Glutamatergic neuron (in vitro differentiated cells): ENCODE data around the gene SIK2. TPM values are rescaled to one million over a fixed set of nuclear protein-coding genes. Genes with fewer than 3 reads are reported as not detected.

ENCODE experiments used
- DNase-seq: peaks from one replicate; pipeline ENCODE4 v3.0.0; 2022
- H3K27ac Mint-ChIP-seq: one replicate; pipeline ENCODE4 v1.8.0; 2020; ENCODE audit warnings: mild to moderate bottlenecking, mixed read lengths, inconsistent platforms; ENCODE audit not compliant: unreplicated experiment
- H3K27me3 Mint-ChIP-seq: one replicate; pipeline ENCODE4 v1.8.0; 2020; ENCODE audit warnings: mild to moderate bottlenecking, moderate library complexity, mixed read lengths, inconsistent platforms; ENCODE audit not compliant: unreplicated experiment
- H3K36me3 Mint-ChIP-seq: one replicate; pipeline ENCODE4 v1.8.0; 2020; ENCODE audit warnings: mild to moderate bottlenecking, mixed read lengths, inconsistent platforms; ENCODE audit not compliant: unreplicated experiment
- H3K4me1 Mint-ChIP-seq: one replicate; pipeline ENCODE4 v1.8.0; 2020; ENCODE audit warnings: mild to moderate bottlenecking, low read depth, mixed read lengths, inconsistent platforms; ENCODE audit not compliant: unreplicated experiment
- H3K4me3 Mint-ChIP-seq: one replicate; pipeline ENCODE4 v1.8.0; 2020; ENCODE audit warnings: mild to moderate bottlenecking, mixed read lengths, inconsistent platforms; ENCODE audit not compliant: unreplicated experiment
- H3K9me3 Mint-ChIP-seq: one replicate; pipeline ENCODE4 v1.8.0; 2020; ENCODE audit warnings: mild to moderate bottlenecking, moderate library complexity, mixed read lengths, inconsistent platforms; ENCODE audit not compliant: unreplicated experiment
- CTCF ChIP-seq: fragments of 200-600 bp; sonication (generic); IDR thresholded peaks from one replicate; pipeline ENCODE4 v1.5.0; 2021; ENCODE audit not compliant: partially characterized antibody, unreplicated experiment
- total RNA-seq: library from RNA; stranded (reverse); fragmentation: NEBNext Ultra II Directional; extraction: Animal tissue kit (Norgen Biotek cat#: 25700); gene quantifications from one replicate; pipeline ENCODE4 v1.2.1, GENCODE V29; 2021; ENCODE audit not compliant: unreplicated experiment

The SIK2 gene
- total RNA-seq, 1 donor from 2014 or later, result 10.1 TPM

- peaks cover 12% of the 10 kb centered on the region for H3K4me1 Mint-ChIP-seq
- DNase-seq, result no peak
- peaks cover 2% of the 10 kb centered on the region for H3K27me3 Mint-ChIP-seq
- H3K36me3 Mint-ChIP-seq, result no peaks in the 10 kb centered on the region
- no peak overlapping the region for H3K4me3 Mint-ChIP-seq
- no peak overlapping the region for H3K27ac Mint-ChIP-seq
- peaks cover 3% of the 10 kb centered on the region for H3K9me3 Mint-ChIP-seq
- TF ChIP-seq CTCF, result no peak
Observed at GRCh38 chr11:111736621-111737443, 134.6 kb downstream of the SIK2 start.

- Mint-ChIP-seq H3K27me3 (peaks cover 2% of the 10 kb centered on the region), H3K4me3 (no peak overlapping the region), H3K36me3 (no peaks in the 10 kb centered on the region), H3K9me3 (peaks cover 3% of the 10 kb centered on the region), H3K27ac (no peak overlapping the region), H3K4me1 (peaks cover 12% of the 10 kb centered on the region)
- no peak for DNase-seq
- no peak for TF ChIP-seq CTCF
Observed at GRCh38 chr11:111737444-111738210, 135.4 kb downstream of the SIK2 start.

- no peak overlapping the region for H3K27ac Mint-ChIP-seq
Observed at GRCh38 chr11:111739299-111739698, 137.1 kb downstream of the SIK2 start.

GRCh38 chr11:111741751-111742150, 139.5 kb downstream of the SIK2 start:
- no peak overlapping the region for H3K27ac Mint-ChIP-seq
- H3K27me3 Mint-ChIP-seq, result no peaks in the 10 kb centered on the region

More at GRCh38 chr11:111739299-111739698, 137.1 kb downstream of the SIK2 start:
- H3K4me3 Mint-ChIP-seq, result no peak overlapping the region
- no peaks in the 10 kb centered on the region for H3K36me3 Mint-ChIP-seq
- peaks cover 2% of the 10 kb centered on the region for H3K27me3 Mint-ChIP-seq
- TF ChIP-seq CTCF, result no peak
- peaks cover 3% of the 10 kb centered on the region for H3K9me3 Mint-ChIP-seq
- DNase-seq, result no peak
- peaks cover 12% of the 10 kb centered on the region for H3K4me1 Mint-ChIP-seq

More at GRCh38 chr11:111741751-111742150, 139.5 kb downstream of the SIK2 start:
- no peak overlapping the region for H3K4me3 Mint-ChIP-seq
- DNase-seq, result no peak
- H3K4me1 Mint-ChIP-seq, result no peaks in the 10 kb centered on the region
- H3K9me3 Mint-ChIP-seq, result no peaks in the 10 kb centered on the region
- TF ChIP-seq CTCF, result no peak
- H3K36me3 Mint-ChIP-seq, result no peaks in the 10 kb centered on the region
